Stimulated activated CD4-positive, alpha-beta T cell treated with anti-CD3 and anti-CD28 coated beads, Interleukin-12 subunit alpha, Interleukin-12 subunit beta, amount 100 ng/mL, for 24 hours (primary cell): ENCODE data around the gene CLEC11A.
"Not testable (repeated sequence)": the region's sequence is repeated elsewhere in the genome, so short reads cannot be mapped to it uniquely, and the experiment has no call there.

Experiments used
- DNase-seq, 2 experiments: peaks; one replicate each; pipeline ENCODE4 v3.0.0-alpha.2; 2020; ENCODE audit warnings: low read depth in 2 of 2

Gene CLEC11A

DNA sequence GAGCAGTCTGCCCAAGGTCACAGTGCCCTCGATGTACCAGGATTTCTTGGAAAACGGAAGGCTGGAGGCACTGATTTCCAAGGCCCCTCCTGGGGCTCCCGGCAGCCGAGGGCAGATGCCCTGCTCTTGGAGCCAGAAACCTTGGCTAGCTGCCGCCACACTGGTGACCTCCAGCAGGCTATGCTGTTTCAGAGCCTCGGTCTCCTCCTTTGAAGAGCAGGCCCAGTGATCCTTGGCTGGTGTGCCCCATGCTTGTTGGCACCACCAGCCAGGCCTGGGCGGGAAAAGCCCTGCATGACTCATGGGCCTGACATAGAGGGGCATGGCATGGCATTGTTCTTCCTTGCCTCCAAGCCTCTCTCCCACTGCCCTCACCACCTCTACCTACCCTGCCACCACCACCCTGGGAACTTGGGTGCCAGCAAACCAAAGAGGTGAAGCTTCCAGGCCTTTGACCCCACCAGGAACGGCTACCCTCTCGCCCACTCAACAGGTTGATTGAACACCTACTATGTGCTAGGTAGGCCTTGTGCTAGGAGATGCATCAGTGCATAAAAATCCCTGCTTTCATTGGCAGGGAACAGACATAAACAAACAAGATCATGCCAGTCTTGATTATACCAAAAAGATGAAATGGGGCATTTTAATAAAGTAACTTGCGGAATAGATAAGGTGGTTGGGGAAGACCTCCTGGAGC lies 1.6 kb upstream of the CLEC11A start:
- DNase-seq = no peak

GRCh38 chr19:50722201-50723013 lies 757 bp upstream of the CLEC11A start:
- no peak for DNase-seq

GRCh38 chr19:50723735-50724521 lies 764 bp downstream of the CLEC11A start:
- no peak for DNase-seq

DNA sequence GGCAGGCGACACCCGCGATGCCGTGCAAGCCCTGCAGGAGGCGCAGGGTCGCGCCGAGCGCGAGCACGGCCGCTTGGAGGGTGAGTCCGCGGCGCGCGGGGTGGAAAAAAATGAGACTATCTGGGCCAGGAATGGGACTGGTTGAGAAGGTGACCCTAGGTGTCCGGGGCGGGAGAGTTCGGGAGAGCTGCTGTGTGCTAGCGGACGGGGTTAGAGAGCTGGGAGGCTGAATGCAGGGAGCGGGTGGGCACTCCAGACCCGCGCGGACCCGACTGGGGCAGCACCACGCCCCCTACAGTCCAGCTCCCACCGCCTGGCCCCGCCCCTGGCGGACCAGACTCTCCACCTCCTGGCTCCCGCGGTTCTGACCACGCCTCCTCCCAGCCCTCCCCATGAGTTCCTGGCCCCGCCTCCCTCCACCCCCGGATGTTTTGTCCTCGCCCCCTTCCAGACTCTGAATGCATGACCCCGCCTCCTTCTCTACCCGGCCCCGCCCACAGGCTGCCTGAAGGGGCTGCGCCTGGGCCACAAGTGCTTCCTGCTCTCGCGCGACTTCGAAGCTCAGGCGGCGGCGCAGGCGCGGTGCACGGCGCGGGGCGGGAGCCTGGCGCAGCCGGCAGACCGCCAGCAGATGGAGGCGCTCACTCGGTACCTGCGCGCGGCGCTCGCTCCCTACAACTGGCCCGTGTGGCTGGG lies 1.5 kb downstream of the CLEC11A start:
- DNase-seq = peak; percentile 85 to 98

GRCh38 chr19:50725218-50725910 lies 2.2 kb downstream of the CLEC11A start:
- no peak for DNase-seq

- DNase-seq = no peak
These were observed 2.7 kb downstream of the CLEC11A start for GRCh38 chr19:50725911-50726230.

- DNase-seq = peak; percentile 60 to 82
These were observed 5.0 kb downstream of the CLEC11A start for GRCh38 chr19:50728084-50728737.

GRCh38 chr19:50729894-50730293 lies 6.7 kb downstream of the CLEC11A start:
- DNase-seq = no peak

DNA sequence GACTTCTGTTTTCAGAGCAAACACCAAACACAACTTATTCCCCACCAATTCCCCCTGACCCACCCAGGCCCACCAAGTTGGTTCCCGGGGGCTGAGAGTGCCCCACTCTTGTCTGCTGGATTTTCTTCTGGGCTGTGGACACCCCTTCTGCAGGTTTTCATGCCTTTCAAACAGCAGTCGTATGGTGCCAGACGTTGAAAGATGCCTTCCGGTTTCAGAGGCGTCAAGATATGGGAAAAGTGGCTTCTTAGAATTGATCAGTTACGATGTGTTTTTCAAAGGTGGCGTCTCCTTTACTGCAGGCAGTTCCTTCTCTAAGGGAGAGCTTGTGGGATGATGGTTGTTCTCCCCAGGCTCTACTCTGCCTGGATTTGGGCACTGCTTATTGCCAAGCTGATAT lies 12.7 kb downstream of the CLEC11A start:
- no peak for DNase-seq

DNA sequence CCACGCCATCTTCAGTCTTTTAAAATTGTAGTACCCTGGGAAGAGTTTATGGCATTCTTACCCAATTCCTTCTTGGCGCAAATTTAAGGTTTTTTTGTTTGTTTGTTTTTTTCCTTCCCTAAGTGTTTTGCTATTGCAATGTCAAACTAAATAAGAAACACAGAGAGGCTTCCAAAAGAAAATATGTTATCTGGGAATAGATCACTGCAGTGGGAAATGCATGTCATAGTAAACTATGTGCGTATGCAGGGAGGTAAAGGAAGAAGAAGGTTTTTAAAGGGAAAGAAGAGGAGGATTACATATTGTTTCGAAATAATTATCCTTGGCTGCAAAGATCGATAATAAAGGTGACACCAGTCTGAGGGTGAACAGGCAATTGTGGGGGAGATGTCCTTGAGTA lies 13.2 kb downstream of the CLEC11A start:
- no peak for DNase-seq

DNA sequence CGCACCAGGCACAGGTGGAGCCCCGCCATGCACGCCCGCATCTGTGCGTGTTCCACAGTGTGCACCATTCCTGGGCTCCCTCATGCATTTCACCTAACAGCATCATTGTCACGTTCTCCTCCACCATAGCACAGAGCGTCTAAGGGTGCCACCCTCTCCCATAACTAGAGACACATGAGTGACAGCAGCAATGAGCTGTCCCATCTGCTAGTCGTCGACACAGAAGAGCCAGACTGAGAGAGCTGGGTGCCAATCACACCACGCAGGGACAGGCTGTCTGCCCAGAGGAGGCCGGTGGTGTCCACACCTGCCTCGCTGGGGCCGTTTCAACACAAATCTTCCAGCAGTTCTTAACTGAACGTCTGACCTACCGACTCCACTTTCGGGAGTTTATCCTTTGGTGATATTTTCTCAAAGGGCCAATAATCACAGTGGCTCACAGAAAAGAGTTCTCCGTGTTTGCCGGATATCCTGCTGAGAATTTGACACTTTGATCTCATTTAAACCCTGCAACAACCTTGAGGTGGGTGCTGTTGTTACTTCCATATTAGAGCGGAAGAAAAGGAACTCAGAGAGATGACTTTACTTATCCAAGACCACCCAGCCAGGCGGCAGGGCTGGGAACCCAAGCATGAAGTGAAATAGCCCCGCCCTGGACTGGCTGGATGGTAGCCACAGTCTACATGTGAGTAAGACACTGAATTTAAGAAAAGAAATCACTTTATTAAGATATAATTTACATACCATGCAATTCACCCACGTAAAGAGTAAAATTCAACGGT lies 16.2 kb downstream of the CLEC11A start:
- no peak for DNase-seq

GRCh38 chr19:50739914-50740426 lies 16.8 kb downstream of the CLEC11A start:
- DNase-seq = no peak

DNA sequence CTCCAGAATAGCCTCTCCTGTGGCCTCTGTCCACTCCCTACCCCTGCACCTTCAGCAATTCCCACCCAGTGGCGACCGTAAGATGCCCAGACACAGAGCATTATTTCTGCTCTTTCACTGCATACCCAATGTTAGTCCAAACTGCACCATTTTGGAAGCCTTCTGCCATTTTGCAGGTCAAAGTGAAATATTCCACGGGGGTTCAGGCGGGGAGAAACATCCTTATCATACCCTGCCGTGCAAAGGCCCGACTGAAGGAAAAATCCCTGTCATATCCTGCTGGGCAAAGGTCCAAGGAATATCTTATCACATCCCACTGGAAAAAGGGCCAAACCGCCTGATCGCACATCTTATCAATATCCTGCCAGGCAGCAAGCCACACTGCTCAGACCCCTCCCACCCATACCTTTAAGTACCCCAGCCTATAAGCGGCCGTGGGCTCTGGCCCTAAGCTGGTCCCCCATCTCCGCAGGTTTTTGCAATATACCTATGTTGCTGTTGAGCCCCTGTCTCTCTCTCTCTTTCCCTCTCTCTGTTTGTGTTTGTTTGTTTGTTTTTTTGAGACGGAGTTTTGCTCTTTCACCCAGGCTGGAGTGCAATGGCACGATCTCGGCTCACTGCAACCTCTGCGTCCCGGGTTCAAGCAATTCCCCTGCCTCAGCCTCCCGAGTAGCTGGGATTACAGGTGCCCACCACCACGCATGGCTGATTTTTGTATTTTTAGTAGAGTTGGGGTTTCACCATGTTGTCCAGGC lies 18.2 kb downstream of the CLEC11A start:
- no peak for DNase-seq

DNA sequence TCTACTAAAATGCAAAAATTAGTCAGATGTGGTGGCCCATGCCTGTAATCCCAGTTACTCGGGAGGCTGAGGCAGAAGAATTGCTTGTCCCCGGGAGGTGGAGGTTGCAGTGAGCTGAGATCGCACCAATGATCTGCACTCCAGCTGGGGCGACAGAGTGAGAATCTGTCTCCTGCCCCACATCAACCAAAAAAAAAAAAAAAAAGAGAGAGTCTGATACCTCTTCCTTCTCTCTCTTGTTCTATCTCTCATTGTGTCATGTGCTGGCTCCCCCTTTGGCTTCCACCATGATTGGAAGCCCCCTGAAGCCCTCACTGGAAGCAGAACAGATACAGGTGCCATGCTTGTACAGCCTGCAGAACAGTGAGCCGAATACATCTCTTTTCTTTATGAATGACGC lies 20.4 kb downstream of the CLEC11A start:
- no peak for DNase-seq

DNA sequence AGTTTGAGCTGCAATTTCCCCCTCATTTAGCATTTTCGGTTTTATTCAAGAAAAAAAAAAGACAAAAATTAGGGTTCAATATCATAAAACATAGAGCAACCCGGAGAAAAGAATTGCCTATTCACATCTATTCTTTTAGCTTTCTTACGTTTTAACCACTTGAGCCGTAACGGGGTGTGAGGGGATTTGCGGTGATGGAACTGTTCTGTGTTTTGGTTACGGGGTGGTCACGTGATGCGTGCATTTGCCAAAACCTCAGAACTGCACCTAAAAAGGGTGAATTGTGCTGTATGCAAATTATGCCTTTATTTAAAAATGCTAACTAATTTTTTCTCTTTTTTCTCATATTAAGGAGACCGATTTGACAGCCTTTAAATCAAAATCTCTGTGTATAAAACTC lies 22.1 kb downstream of the CLEC11A start:
- DNase-seq = no peak

DNA sequence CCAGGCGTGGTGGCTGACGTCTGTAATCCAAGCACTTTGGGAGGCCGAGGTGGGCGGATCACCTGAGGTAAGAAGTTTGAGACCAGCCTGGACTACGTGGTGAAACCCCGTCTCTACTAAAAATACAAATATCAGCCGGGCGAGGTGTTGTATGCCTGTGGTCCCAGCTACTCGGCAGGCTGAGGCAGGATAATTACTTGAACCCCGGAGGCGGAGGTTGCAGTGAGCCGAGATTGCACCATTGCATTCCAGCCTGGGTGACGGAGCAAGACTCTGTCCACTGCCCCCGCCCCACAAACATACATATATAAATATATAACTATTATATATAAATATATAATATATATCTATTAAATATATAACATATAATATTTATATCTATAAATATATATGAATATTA lies 24.0 kb downstream of the CLEC11A start:
- DNase-seq = not testable (repeated sequence)

DNA sequence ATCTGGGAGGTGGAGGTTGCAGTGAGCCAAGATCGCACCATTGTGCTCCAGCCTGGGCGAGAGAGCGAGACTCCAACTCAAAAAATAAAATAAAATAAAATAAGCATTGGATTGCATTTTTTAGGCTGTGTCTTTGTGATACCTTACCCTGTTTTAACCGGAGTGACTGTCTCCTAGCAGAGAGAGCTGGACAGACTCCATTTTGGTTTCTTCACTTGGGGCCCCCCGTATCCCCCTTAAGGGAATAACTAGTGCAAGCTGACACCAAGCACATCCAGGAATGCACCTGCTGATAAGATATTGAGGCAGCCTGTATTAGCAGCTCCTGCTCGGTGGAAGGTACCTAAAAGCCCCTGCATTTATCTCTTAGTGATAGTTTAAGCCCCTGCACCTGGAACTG lies 26.3 kb downstream of the CLEC11A start:
- DNase-seq = no peak

GRCh38 chr19:50750010-50750409 lies 26.8 kb downstream of the CLEC11A start:
- no peak for DNase-seq

GRCh38 chr19:50753879-50754278 lies 30.7 kb downstream of the CLEC11A start:
- no peak for DNase-seq
